Lung (tissue), 12 donors: ENCODE results near the gene ATP10D. TPM values are rescaled to one million over a fixed set of nuclear protein-coding genes. Genes with fewer than 3 reads are reported as not detected.

Source experiments
- ATAC-seq: fragments of 200-7000 bp; cut with Tn5 transposase; one replicate; pipeline ENCODE4 v1.9.1; 2020; ENCODE audit warnings: moderate number of reproducible peaks; ENCODE audit not compliant: insufficient read depth, low FRiP score
- DNase-seq, 3 donors: peaks; one replicate each; pipeline ENCODE4 v3.0.0-alpha.2; 2013 to 2017
- H3K27ac ChIP-seq, 2 donors: one replicate each; pipeline ENCODE4 v1.5.1; 2013; ENCODE audit warnings: mild to moderate bottlenecking in 2 of 2, moderate library complexity in 2 of 2, control low read depth in 1 of 2, inconsistent platforms in 1 of 2, low read depth in 1 of 2, low read length in 1 of 2
- H3K27me3 ChIP-seq, 3 donors: one replicate each; pipeline ENCODE4 v1.5.1; 2013; ENCODE audit warnings: low read length in 2 of 3; ENCODE audit not compliant: control insufficient read depth in 3 of 3, insufficient read depth in 3 of 3
- H3K36me3 ChIP-seq, 4 donors: one replicate each; pipeline ENCODE4 v1.5.1; 2013; ENCODE audit warnings: low read length in 4 of 4, mild to moderate bottlenecking in 1 of 4, moderate library complexity in 1 of 4; ENCODE audit not compliant: control insufficient read depth in 4 of 4, insufficient read depth in 4 of 4
- H3K4me1 ChIP-seq, 5 donors: one replicate each; pipeline ENCODE4 v1.5.1; 2013; ENCODE audit warnings: low read length in 5 of 5, mild to moderate bottlenecking in 2 of 5, moderate library complexity in 1 of 5; ENCODE audit not compliant: control insufficient read depth in 5 of 5, insufficient read depth in 5 of 5
- H3K4me3 ChIP-seq: one replicate; pipeline ENCODE4 v1.5.1; 2013; ENCODE audit warnings: mild to moderate bottlenecking, control low read depth, moderate library complexity
- H3K9ac ChIP-seq, 2 donors: one replicate each; pipeline ENCODE4 v1.5.1; 2013; ENCODE audit warnings: low read length in 2 of 2, control low read depth in 1 of 2; ENCODE audit not compliant: insufficient read depth in 1 of 2
- H3K9me3 ChIP-seq, 4 donors: one replicate each; pipeline ENCODE4 v1.5.1; 2013; ENCODE audit warnings: low read length in 3 of 4, mild to moderate bottlenecking in 1 of 4, moderate library complexity in 1 of 4; ENCODE audit not compliant: control insufficient read depth in 4 of 4, insufficient read depth in 3 of 4
- CTCF ChIP-seq: IDR thresholded peaks from 2 replicates; pipeline ENCODE4 v1.5.1; 2012; ENCODE audit warnings: mild to moderate bottlenecking; ENCODE audit errors: control extremely low read depth, extremely low read depth
- WGBS, 2 donors: extraction: QIAGEN DNeasy Blood & Tissue Kit; methylation state at CpG; one replicate each; pipeline ENCODE4 v1.1.7; 2013; 5-methylcytosine and 5-hydroxymethylcytosine counted together
- polyA plus RNA-seq, 2 donors: library from polyadenylated mRNA; stranded (reverse); fragments of 200-250 nt; gene quantifications; one replicate each; pipeline ENCODE4 v1.2.1, GENCODE V29; 2013
- total RNA-seq, 2 donors: library from RNA; depleted of rRNA in 1 of 2; stranded (reverse); fragments of >200 nt in 1 of 2; gene quantifications; one replicate each; pipeline ENCODE4 v1.2.1, GENCODE V29; 2014 to 2021
- donor health status: control.
- donor health status: control.
- donor health status: Bipolar disorder and iron deficiency.
- donor health status: healthy.
- donor health status: DM: yes; HTN: yes; CAD: no.

The ATP10D gene
- total and polyA plus RNA-seq, 4 donors = 3.1 to 34.9 (median 14.9) TPM

- no peak for ATAC-seq
- no peaks in the 10 kb centered on the region for H3K4me1 ChIP-seq
- H3K36me3 ChIP-seq = no peaks in the 10 kb centered on the region
- no peaks in the 10 kb centered on the region for H3K27me3 ChIP-seq
- no peak for DNase-seq
- no peak overlapping the region for H3K27ac ChIP-seq
- no peak overlapping the region for H3K9ac ChIP-seq
- H3K4me3 ChIP-seq = no peak overlapping the region
- TF ChIP-seq CTCF = no peak
- H3K9me3 ChIP-seq = peaks cover 0 to 2% (median 0%) of the 10 kb centered on the region in 4 donors
These were observed 132.5 kb downstream of the ATP10D start for GRCh38 chr4:47617607-47618006.

- WGBS, 2 donors = 85 to 90% methylated on average over 2 of the region's 2 CpGs
- TF ChIP-seq CTCF = no peak
- Histone ChIP-seq H3K4me3 (no peak overlapping the region), H3K27ac (no peak overlapping the region), H3K9ac (no peak overlapping the region), H3K36me3 (no peaks in the 10 kb centered on the region), H3K4me1 (no peaks in the 10 kb centered on the region), H3K9me3 (no peaks in the 10 kb centered on the region), H3K27me3 (no peaks in the 10 kb centered on the region)
- DNase-seq (peak in 2 of 3 donors; percentile 25 to 43), ATAC-seq (no peak)
These were observed 134.6 kb downstream of the ATP10D start for GRCh38 chr4:47619691-47620090.

- no peak for DNase-seq
- WGBS, 2 donors = 58 to 99% methylated on average over 1 of the region's 1 CpG
These were observed 136.1 kb downstream of the ATP10D start for GRCh38 chr4:47621181-47621580.

More at GRCh38 chr4:47621181-47621580, 136.1 kb downstream of the ATP10D start:
- Histone ChIP-seq H3K4me3 (no peak overlapping the region), H3K9ac (no peak overlapping the region), H3K27me3 (no peaks in the 10 kb centered on the region), H3K36me3 (no peaks in the 10 kb centered on the region), H3K4me1 (no peaks in the 10 kb centered on the region), H3K27ac (no peak overlapping the region), H3K9me3 (no peaks in the 10 kb centered on the region)
- no peak for ATAC-seq
- no peak for TF ChIP-seq CTCF
